NCI-H526 treated with DMSO at 0.1 percent for 48 hours (cell line): ENCODE results near the gene SETD1A.

Experiments
- DNase-seq: peaks from one replicate; lab custom pipeline; 2025; lab: John Stamatoyannopoulos, UW

SETD1A gene

DNA sequence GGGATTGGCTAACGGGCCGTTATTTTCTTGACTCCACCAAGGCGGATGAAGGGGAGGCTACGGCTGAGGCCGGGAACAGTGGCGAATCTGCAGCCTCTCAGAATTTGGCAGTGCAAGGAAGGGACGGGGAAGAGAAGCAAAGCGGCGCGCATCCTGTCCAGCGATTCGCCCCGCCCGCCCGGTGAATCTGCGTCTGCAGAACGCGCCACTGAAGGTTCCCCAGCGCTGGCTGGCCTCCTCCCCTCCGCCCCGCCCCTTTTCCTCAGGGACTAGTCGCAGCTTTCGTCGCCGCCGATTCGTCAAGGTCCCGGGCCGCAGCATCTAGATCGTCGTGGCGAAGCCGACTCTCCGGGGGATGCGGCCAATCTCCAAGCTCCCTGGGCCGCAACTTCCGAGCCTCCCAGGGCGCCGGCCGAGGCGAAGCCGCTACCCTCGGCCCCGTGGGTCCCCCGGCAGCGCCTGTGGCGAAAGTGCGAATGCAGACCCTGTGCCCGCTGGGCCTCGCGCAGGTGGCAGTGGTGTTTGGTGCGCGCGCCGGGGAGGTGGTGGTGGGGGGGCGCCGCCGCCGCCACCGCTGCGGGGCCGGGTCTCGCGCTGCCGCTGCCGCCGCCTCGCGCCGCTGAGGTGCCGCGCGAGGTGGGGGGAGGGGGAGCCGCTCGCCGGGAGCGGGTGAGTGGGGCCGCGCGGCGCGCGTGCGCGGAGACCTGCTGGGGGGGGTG, at the start of gene SETD1A:
Gene SETD1A, plus strand, starts transcription at position 299 of the 719 bp plus-strand sequence. CDS start 978 bp downstream, outside the sequence.
- DNase-seq: peak; percentile 84

DNA sequence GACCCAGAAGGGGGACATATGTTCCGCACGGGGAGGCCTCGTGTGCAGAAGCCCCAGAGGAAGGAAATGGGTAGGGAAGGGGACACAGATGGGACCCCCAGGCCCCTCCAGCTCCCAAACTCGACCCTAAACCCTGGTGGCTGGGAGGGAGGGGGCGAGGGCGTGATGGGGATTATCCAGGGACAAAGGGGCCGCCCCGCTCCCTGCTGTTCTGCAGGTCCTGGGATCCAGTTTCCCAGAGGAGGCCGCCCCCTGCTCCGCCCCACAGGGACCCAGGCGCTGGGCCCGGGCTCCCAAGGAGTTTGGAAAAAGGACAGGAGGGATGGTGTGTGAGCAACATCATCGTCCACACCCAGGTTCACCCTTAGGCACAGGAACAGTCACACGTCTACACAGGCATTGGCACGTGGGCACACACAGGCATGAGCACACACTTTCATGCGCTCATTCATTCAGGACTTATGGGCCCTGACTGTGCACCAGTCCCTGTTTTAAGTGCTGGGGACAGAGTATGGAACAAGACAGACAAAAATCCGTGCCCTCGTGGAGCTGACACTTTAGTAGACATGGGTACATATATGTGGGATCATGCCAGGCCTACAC, 47.0 kb upstream of the SETD1A start:
- no peak for DNase-seq

GRCh38 chr16:30912794-30913412, 44.7 kb upstream of the SETD1A start:
- no peak for DNase-seq

GRCh38 chr16:30914830-30915229, 42.7 kb upstream of the SETD1A start:
- DNase-seq: no peak

DNA sequence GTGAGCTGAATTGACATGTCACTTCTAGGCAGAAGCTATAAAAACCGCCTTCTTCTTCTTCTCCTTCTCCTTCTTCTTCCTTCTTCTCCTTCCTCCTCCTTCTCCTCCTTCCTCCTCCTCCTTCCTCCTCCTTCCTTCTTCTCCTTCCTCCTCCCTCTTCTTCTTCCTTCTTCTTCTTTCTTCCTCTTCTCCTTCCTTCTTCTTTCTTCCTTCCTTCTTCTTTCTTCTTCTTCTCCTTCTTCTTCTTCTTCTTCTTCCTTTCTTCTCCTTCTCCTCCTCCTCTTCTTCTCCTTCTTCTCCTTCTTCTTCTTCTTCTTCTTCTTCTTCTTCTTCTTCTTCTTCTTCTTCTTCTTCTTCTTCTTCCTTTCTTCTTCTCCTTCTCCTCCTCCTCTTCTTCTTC, 38.9 kb upstream of the SETD1A start:
- DNase-seq: no peak

DNA sequence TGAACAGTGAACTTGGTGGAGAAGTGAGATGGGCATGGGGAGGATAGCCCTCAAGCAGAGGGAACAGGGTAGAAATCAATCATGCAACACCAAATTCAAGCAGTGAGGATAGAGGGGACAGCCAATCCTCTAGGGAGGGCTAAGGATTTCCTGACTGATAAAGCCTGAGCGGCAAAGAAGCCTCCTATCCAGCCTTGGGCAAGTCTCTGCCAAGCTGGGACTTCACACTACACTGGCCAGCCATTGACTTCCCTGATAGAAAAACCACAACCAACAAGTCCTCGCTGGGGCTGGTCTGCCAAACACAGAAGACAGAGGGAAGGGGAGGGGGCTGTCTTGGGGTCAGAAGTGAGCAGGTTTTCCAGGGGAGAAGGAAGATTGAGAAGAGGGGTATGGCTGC, 36.7 kb upstream of the SETD1A start:
- no peak for DNase-seq

- no peak for DNase-seq
Measured at GRCh38 chr16:30921459-30921747, 36.2 kb upstream of the SETD1A start.

DNA sequence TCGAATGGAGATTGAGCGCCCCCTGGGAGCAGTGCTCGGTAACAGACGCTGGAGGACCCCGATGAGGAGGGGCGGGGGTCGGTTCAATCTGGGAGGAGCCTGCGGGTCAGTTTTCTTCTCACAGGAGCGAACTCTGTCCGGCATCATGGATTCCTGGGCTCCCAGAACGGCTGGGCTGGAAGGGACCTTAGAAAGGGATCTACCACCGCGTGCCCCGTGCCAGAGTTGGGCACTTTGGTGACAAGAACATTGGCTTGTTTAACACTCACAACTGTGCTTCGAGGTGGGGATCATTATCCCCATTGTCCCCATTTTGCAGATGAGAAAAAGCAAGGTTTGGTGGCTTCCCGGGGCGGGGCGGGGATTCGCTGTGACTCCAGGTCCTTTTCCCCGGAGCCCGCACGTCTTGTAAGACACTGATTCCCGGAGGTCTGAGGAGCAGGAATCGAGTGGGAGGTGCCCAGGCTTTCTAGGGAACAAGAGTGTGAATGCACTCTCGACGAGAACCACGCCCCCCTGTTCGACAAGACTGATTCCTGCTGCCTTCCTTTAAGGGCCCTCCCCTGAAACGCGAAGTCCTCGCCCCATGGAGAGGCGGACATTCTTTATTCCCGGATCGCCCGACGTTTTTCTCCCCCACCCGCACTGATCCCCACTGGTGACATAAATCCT, 35.7 kb upstream of the SETD1A start:
- peak; percentile 88 for DNase-seq

DNA sequence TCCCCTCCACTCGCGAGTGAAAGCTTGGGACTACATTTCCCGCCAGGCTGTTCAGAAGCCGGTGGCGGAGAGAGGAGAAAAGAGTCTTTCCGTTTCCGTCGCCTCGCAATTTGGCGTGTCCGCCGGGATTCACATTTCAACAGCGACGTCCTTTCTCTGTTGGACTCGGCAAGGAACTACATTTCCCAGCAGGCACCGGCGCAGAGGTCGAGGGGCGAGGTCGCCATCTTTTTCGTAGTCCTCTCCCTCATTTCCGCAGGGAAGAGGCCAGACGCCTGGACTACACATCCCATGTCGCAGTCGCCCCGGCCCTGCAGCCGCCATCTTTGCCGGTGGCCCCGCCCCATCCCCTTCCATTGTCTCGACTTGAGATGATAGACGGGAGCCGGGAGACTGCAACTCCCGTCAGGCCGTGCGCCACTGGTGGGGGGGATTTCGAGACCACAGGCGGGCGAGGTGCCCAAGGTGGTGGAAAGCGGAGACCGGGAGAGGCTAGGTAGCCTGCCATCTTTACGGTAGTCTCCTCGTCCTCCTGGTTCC, 35.1 kb upstream of the SETD1A start:
- DNase-seq: peak; percentile 99

DNA sequence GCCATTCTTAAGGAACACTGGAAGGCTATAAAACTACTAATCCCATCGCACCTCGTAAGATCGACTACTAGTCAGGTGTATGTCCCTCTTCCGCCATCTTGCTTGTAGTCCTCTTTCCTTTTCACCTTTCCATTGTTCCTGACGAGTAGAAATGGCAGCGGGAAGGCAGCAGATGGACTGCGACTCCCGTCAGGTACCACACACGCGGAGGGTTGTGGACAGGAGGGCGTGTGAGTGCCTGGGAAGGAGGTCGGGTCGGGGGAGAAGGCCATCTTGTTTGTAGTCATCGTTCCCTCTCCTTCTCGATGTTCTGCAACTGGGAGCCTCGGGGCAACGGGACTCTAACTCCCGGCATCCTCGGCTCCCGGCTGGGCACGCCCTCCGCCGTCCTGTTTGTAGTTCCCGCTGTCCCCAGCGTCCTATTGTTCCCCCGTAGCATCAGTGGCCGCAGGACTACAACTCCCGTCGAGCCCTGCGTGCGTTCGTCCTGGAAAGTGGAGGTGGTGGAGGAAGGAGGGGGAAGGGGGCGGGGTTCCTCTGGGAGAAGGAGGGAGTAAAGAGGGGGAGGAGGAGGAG, 34.5 kb upstream of the SETD1A start:
- peak; percentile 99 for DNase-seq

- DNase-seq: no peak
Measured at GRCh38 chr16:30923554-30924075, 33.9 kb upstream of the SETD1A start, which contains the start of gene FBXL19. FBXL19 (plus strand) TSS chr16:30923572; CDS start chr16:30925755, 2,183 bp downstream.

DNA sequence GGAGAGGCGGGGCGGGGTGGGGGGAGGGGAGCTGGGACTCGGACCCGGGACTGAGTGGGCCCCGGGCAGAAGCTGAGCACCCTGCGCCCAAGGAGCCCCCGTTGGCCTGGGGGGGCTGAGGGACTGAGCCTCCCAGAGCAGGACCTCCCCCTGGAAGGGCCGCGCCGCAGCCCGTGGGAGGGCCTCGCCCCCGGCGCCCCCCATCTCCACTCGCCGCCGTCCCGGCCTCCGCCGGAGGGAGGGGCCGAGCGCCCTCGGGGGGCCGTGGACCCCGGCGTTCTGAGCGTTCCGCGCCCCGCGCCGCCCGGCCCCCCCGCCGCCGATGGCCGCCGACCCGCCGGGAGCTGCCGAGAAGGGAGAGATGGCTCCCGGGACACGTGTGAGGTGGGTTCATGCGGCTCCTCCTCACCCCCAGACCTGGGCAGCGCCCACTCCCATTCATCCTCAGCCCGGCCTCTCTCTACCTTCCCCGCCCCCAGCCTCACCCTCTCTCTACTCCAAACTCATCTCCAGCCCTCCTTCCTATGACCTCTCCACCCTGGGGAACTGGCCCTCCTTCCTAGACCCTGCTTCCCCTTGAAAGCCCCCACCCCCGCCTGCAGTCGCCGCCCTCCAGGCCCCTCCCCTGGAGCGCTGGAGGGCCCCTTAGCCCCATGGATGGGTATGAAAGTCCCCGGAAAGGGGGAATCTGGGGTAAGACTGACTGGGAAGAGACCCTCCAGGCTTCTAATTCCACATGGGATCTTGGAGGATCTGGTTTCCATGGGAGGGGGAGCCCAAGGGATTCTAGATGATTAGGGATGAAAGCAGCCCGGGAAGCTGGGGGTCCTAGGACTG, 33.3 kb upstream of the SETD1A start:
- no peak for DNase-seq

DNA sequence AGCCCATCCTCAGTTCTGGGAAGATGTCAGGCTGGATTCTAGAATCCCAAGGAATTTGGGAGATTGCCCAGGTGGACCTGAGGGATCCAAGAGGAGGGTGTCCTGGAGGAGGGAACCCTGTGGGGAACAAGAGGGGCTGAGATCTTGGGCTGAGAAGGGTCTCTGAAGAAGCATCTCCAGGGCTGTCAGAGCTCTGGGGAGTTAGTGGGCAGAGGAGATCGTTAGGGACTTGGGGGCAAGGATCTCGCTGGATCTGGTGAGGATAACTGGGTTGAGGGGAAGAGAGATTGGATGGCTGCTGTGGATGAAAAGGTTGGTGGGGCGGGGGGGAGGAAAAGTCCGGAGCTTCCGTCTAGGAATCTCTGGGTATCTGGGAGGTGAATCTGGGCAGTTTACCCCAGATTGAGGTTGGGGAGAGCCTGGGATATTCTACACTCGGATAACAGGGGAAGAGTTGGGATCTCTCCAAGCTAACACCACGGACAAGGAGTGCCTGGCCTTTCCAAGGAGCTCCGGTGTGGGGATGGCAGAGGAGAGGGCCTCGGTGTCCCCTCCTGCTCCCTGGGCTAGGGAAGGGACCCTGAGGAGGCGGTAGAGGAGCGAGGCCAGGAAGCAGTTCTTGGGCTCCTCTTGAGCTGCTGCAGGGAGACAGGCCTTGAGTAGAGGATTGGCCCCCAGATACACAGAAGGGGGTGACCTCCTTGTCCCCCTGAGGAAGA, 32.5 kb upstream of the SETD1A start:
- DNase-seq: no peak

DNA sequence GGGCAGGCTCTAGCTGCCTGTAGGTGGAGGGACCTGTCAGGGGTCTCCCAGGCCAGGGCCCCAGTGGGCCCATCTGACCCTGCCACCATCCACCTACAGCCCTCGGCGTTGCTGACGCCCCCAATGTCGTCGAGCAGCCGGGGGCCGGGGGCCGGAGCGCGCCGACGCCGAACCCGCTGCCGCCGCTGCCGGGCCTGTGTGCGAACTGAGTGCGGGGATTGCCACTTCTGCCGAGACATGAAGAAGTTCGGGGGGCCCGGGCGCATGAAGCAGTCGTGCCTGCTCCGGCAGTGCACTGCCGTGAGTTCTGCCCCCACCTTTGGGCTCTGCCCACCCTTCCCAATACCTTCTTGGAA, 31.9 kb upstream of the SETD1A start:
- no peak for DNase-seq

GRCh38 chr16:30925995-30926811, 31.4 kb upstream of the SETD1A start:
- no peak for DNase-seq

GRCh38 chr16:30926937-30927788, 30.4 kb upstream of the SETD1A start:
- no peak for DNase-seq

- peak; percentile 91 for DNase-seq
Measured at GRCh38 chr16:30927789-30928378, 29.7 kb upstream of the SETD1A start.

DNA sequence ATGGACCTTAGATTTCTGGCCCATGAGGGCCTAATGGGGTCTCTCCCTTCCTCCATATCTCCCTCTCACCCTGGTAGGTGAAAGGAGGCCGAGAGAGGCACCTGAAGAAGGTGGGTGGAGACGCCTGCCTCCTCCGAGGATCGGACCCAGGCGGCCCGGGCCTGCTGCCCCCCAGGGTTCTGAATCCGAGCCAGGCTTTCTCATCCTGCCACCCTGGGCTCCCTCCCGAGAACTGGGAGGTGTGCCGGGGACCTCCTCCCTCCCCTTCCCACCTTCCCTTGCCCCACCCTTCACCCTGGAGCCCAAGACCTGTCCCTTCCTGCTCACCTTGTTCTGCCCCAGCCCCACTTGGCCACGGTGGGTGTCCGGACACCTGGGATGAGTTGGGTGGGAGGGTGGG, 29.2 kb upstream of the SETD1A start:
- no peak for DNase-seq
